Esophagus squamous epithelium (tissue), 5 donors: ENCODE measurements around the gene SOCS4. TPM values are rescaled to one million over a fixed set of nuclear protein-coding genes. Genes with fewer than 3 reads are reported as not detected.
"Not testable (repeated sequence)": the region's sequence is repeated elsewhere in the genome, so short reads cannot be mapped to it uniquely, and the experiment has no call there.

Source experiments
- DNase-seq: peaks from one replicate; lab custom pipeline; 2025; lab: John Stamatoyannopoulos, UW
- H3K27ac ChIP-seq, 4 donors: fragments of 200-600 bp; sonication (generic); one replicate each; pipeline ENCODE4 v1.5.1; 2016 to 2019; ENCODE audit warnings: mild to moderate bottlenecking in 1 of 4
- H3K27me3 ChIP-seq, 4 donors: fragments of 200-600 bp; sonication (generic); 1 replicate in 3 of 4; 2 replicates in 1 of 4; pipeline versions ENCODE4 v1.5.1 to v1.6.0; 2017 to 2021; ENCODE audit warnings: antibody characterized with exemption in 1 of 4
- H3K36me3 ChIP-seq, 3 donors: fragments of 200-600 bp; sonication (generic); one replicate each; pipeline ENCODE4 v1.5.1; 2016 to 2019
- H3K4me1 ChIP-seq, 3 donors: fragments of 200-600 bp; sonication (generic); one replicate each; pipeline ENCODE4 v1.5.1; 2017 to 2019
- H3K4me3 ChIP-seq, 4 donors: fragments of 200-600 bp; sonication (generic); 1 replicate in 3 of 4; 2 replicates in 1 of 4; pipeline ENCODE4 v1.5.1; 2016 to 2019; ENCODE audit warnings: mild to moderate bottlenecking in 2 of 4, moderate library complexity in 1 of 4
- H3K9me3 ChIP-seq, 3 donors: fragments of 200-600 bp; sonication (generic); one replicate each; pipeline ENCODE4 v1.5.1; 2016 to 2019
- POLR2A ChIP-seq, 4 donors: fragments of 450-650 bp; IDR thresholded peaks; one replicate each; pipeline ENCODE4 v1.6.1; 2017; ENCODE audit warnings: antibody characterized with exemption in 4 of 4, mild to moderate bottlenecking in 4 of 4, moderate library complexity in 3 of 4
- WGBS, 2 donors: methylation state at CpG; one replicate each; pipeline ENCODE4 v1.1.5; 2018; 5-methylcytosine and 5-hydroxymethylcytosine counted together
- intact Hi-C: fragments of 100-400 bp; cut with DNase I; formaldehyde crosslinking; loops from one replicate; pipeline ENCODE4 v1.15.0; 2022
- total RNA-seq, 4 donors: library from RNA; depleted of rRNA; stranded (reverse); fragments of >200 nt; gene quantifications; one replicate each; pipeline ENCODE4 v1.1.0, GENCODE V29; 2016
- TF ChIP-seq, protein P1 (sequence below), 6 experiments: fragments of 450-650 bp in 4 of 6; fragments of 200-600 bp in 2 of 6; sonication (generic) in 2 of 6; IDR thresholded peaks; one replicate each; pipeline ENCODE4 v1.5.1; 2016 to 2019; ENCODE audit warnings: antibody characterized with exemption in 6 of 6, mild to moderate bottlenecking in 4 of 6, moderate library complexity in 4 of 6
- donor health status: DM: yes; HTN: yes; CAD: no.

SOCS4 gene
- total RNA-seq, 4 donors from 2014 or later: 5.9 to 20.1 (median 12.1) TPM

- Histone ChIP-seq H3K4me1 (peaks cover 0 to 29% (median 4%) of the 10 kb centered on the region in 3 donors), H3K36me3 (peaks cover 0 to 77% (median 12%) of the 10 kb centered on the region in 3 donors), H3K4me3 (no peak overlapping the region), H3K27ac (peak overlapping the region in 2 of 4 donors; percentile 0 to 29), H3K27me3 (no peaks in the 10 kb centered on the region), H3K9me3 (no peaks in the 10 kb centered on the region)
- DNase-seq: no peak
- intact Hi-C loops: no loop called here
- 57 to 58% methylated on average over 10 to 11 of the region's 11 CpGs for WGBS, 2 donors
- TF ChIP-seq, protein P1, sequence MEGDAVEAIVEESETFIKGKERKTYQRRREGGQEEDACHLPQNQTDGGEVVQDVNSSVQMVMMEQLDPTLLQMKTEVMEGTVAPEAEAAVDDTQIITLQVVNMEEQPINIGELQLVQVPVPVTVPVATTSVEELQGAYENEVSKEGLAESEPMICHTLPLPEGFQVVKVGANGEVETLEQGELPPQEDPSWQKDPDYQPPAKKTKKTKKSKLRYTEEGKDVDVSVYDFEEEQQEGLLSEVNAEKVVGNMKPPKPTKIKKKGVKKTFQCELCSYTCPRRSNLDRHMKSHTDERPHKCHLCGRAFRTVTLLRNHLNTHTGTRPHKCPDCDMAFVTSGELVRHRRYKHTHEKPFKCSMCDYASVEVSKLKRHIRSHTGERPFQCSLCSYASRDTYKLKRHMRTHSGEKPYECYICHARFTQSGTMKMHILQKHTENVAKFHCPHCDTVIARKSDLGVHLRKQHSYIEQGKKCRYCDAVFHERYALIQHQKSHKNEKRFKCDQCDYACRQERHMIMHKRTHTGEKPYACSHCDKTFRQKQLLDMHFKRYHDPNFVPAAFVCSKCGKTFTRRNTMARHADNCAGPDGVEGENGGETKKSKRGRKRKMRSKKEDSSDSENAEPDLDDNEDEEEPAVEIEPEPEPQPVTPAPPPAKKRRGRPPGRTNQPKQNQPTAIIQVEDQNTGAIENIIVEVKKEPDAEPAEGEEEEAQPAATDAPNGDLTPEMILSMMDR (IDR thresholded peaks at IDR 0.05): no peak
- TF ChIP-seq POLR2A (IDR thresholded peaks at IDR 0.05): no peak
These were observed 35.7 kb downstream of the SOCS4 start for GRCh38 chr14:55062517-55063351.

- H3K27me3 ChIP-seq, intact Hi-C loops, H3K27ac ChIP-seq, H3K4me3 ChIP-seq, H3K9me3 ChIP-seq, DNase-seq: not testable (repeated sequence)
- Histone ChIP-seq H3K36me3 (peaks cover 0 to 73% (median 12%) of the 10 kb centered on the region in 3 donors), H3K4me1 (peaks cover 0 to 29% (median 4%) of the 10 kb centered on the region in 3 donors)
- WGBS, 2 donors: 73 to 79% methylated on average over 2 of the region's 2 CpGs
These were observed 37.9 kb downstream of the SOCS4 start for GRCh38 chr14:55064896-55065295.

- intact Hi-C loops: no loop called here
- no peak overlapping the region for H3K27ac ChIP-seq
- 58 to 82% methylated on average over 2 of the region's 2 CpGs for WGBS, 2 donors
These were observed 38.4 kb downstream of the SOCS4 start for GRCh38 chr14:55065411-55065810.

GRCh38 chr14:55066223-55066622 is 39.2 kb downstream of the SOCS4 start:
- Histone ChIP-seq H3K36me3 (peaks cover 0 to 67% (median 12%) of the 10 kb centered on the region in 3 donors), H3K4me3 (no peak overlapping the region), H3K9me3 (no peaks in the 10 kb centered on the region), H3K4me1 (peaks cover 0 to 25% (median 6%) of the 10 kb centered on the region in 3 donors), H3K27me3 (no peaks in the 10 kb centered on the region), H3K27ac (no peak overlapping the region)
- WGBS, 2 donors: 85 to 90% methylated on average over 1 of the region's 1 CpG
- intact Hi-C loops: no loop called here
- DNase-seq: no peak
- TF ChIP-seq, protein P1 (IDR thresholded peaks at IDR 0.05): no peak
- no peak for TF ChIP-seq POLR2A (IDR thresholded peaks at IDR 0.05)

More at GRCh38 chr14:55065411-55065810, 38.4 kb downstream of the SOCS4 start:
- Histone ChIP-seq H3K27me3 (no peaks in the 10 kb centered on the region), H3K36me3 (peaks cover 0 to 73% (median 12%) of the 10 kb centered on the region in 3 donors), H3K9me3 (no peaks in the 10 kb centered on the region), H3K4me1 (peaks cover 0 to 29% (median 4%) of the 10 kb centered on the region in 3 donors), H3K4me3 (no peak overlapping the region)
- no peak for DNase-seq
- TF ChIP-seq, protein P1 (IDR thresholded peaks at IDR 0.05): no peak
- TF ChIP-seq POLR2A (IDR thresholded peaks at IDR 0.05): no peak

DNA sequence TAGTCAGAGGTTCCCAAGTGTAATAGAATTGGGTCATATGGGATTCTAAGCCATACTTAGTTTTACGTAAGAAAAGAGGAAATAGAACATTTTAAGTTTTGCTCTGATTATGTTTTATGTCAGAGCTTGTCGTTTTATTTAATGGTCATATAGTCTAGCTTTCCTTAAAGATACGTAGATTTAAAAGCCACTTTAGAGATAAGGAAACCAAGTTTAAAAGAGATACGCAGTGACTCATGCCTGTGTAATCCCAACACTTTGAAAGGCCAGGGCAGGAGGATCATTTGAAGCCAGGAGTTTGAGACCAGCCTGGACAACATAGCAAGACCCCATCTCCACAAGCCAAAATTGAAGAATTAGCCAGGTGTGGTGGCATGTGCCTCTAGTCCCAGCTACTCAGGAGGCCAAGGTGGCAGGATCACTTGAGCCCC is 44.0 kb downstream of the SOCS4 start:
- TF ChIP-seq, protein P1 (IDR thresholded peaks at IDR 0.05): no peak
- TF ChIP-seq POLR2A (IDR thresholded peaks at IDR 0.05): no peak
- Histone ChIP-seq H3K9me3 (no peaks in the 10 kb centered on the region), H3K36me3 (peaks cover 0 to 22% (median 0%) of the 10 kb centered on the region in 3 donors), H3K27me3 (no peaks in the 10 kb centered on the region), H3K4me3 (no peak overlapping the region), H3K27ac (peak overlapping the region in 3 of 4 donors; percentile 9 to 87 (median 85)), H3K4me1 (peaks cover 13 to 37% (median 25%) of the 10 kb centered on the region in 3 donors)
- 61 to 67% methylated on average over 4 of the region's 4 CpGs for WGBS, 2 donors
- no peak for DNase-seq
- intact Hi-C loops: no loop called here
